Neural progenitor cell (in vitro differentiated cells): ENCODE measurements around the gene PRKAG2.

Experiments used
- CTCF ChIP-seq: fragments of 200-600 bp; sonication (generic); IDR thresholded peaks from 2 replicates; pipeline ENCODE4 v1.5.1; 2017; ENCODE audit warnings: antibody characterized with exemption, mild to moderate bottlenecking
- EZH2 ChIP-seq: fragments of 200-600 bp; sonication (generic); IDR thresholded peaks from 2 replicates; pipeline ENCODE4 v1.6.1; 2017; ENCODE audit warnings: antibody characterized with exemption, mild to moderate bottlenecking, moderate library complexity
- EZH2phosphoT487 ChIP-seq: fragments of 200-600 bp; sonication (generic); IDR thresholded peaks from 2 replicates; pipeline ENCODE4 v1.6.1; 2017; ENCODE audit warnings: antibody characterized with exemption

- TF ChIP-seq CTCF: no peak
- TF ChIP-seq EZH2: no peak
- TF ChIP-seq EZH2phosphoT487: no peak
Measured at GRCh38 chr7:151692721-151693120, 184.2 kb downstream of the PRKAG2 start.
